Activated T-helper 2 cell treated with anti-CD3 and anti-CD28 coated beads, Interferon-gamma antibody, Interleukin-2, Interleukin-4, amounts not matched to agents 10 μg/mL and 5 μg/mL and 100 μg/mL, durations not matched to agents 14 hours and 24 hours and 36 hours (primary cell): ENCODE results near the gene PLD5. TPM values are rescaled to one million over a fixed set of nuclear protein-coding genes. Genes with fewer than 3 reads are reported as not detected.
"Not testable (repeated sequence)": the region's sequence is repeated elsewhere in the genome, so short reads cannot be mapped to it uniquely, and the experiment has no call there.

Experiments
- DNase-seq: peaks from one replicate; pipeline ENCODE4 v3.0.0; 2021; ENCODE audit warnings: low spot score
- H3K27ac Mint-ChIP-seq: one replicate; pipeline ENCODE4 v1.8.0; 2021; ENCODE audit warnings: mixed read lengths
- H3K27me3 Mint-ChIP-seq: one replicate; pipeline ENCODE4 v1.8.0; 2021; ENCODE audit warnings: low read depth, mixed read lengths
- H3K36me3 Mint-ChIP-seq: one replicate; pipeline ENCODE4 v1.8.0; 2021; ENCODE audit warnings: low read depth, mixed read lengths
- H3K4me1 Mint-ChIP-seq: one replicate; pipeline ENCODE4 v1.8.0; 2021; ENCODE audit warnings: low read depth, mixed read lengths
- H3K4me3 Mint-ChIP-seq: one replicate; pipeline ENCODE4 v1.8.0; 2021; ENCODE audit warnings: low read depth, mild to moderate bottlenecking, moderate library complexity, mixed read lengths
- H3K9me3 Mint-ChIP-seq: one replicate; pipeline ENCODE4 v1.8.0; 2021; ENCODE audit warnings: mixed read lengths
- intact Hi-C: fragments of 100-400 bp; cut with micrococcal nuclease; formaldehyde crosslinking; loops from one replicate; pipeline ENCODE4 v1.15.1; 2023
- total RNA-seq: library from RNA; stranded (reverse); gene quantifications from 2 replicates; pipeline ENCODE4 v1.2.3, GENCODE V29; 2022

Gene PLD5
- total RNA-seq, 1 donor from 2014 or later: not detected

- H3K9me3 Mint-ChIP-seq, H3K4me1 Mint-ChIP-seq, DNase-seq, H3K27me3 Mint-ChIP-seq, H3K27ac Mint-ChIP-seq, H3K4me3 Mint-ChIP-seq, intact Hi-C loops, H3K36me3 Mint-ChIP-seq: not testable (repeated sequence)
Observed at GRCh38 chr1:242058582-242058981, 465.9 kb downstream of the PLD5 start.

- H3K9me3 Mint-ChIP-seq, H3K4me1 Mint-ChIP-seq, H3K36me3 Mint-ChIP-seq, H3K27me3 Mint-ChIP-seq, intact Hi-C loops, DNase-seq, H3K27ac Mint-ChIP-seq, H3K4me3 Mint-ChIP-seq: not testable (repeated sequence)
Observed at GRCh38 chr1:242058181-242058580, 466.3 kb downstream of the PLD5 start.

- Mint-ChIP-seq H3K27me3 (no peaks in the 10 kb centered on the region), H3K4me1 (no peaks in the 10 kb centered on the region), H3K27ac (no peak overlapping the region), H3K9me3 (no peaks in the 10 kb centered on the region), H3K36me3 (no peaks in the 10 kb centered on the region), H3K4me3 (no peak overlapping the region)
- DNase-seq: no peak
- intact Hi-C loops: no loop called here
Observed at GRCh38 chr1:242057745-242058115, 466.8 kb downstream of the PLD5 start.

GRCh38 chr1:242056988-242057744 is 467.3 kb downstream of the PLD5 start:
- no peaks in the 10 kb centered on the region for H3K27me3 Mint-ChIP-seq
- no peaks in the 10 kb centered on the region for H3K4me1 Mint-ChIP-seq
- H3K9me3 Mint-ChIP-seq: no peaks in the 10 kb centered on the region
- no peak overlapping the region for H3K27ac Mint-ChIP-seq
- DNase-seq: no peak
- no peak overlapping the region for H3K4me3 Mint-ChIP-seq
- intact Hi-C loops: no loop called here
- H3K36me3 Mint-ChIP-seq: no peaks in the 10 kb centered on the region

GRCh38 chr1:242055749-242056320 is 468.7 kb downstream of the PLD5 start:
- Mint-ChIP-seq H3K4me3 (no peak overlapping the region), H3K4me1 (no peaks in the 10 kb centered on the region), H3K36me3 (no peaks in the 10 kb centered on the region), H3K9me3 (no peaks in the 10 kb centered on the region), H3K27ac (no peak overlapping the region), H3K27me3 (no peaks in the 10 kb centered on the region)
- intact Hi-C loops: no loop called here
- DNase-seq: no peak

GRCh38 chr1:242043165-242043564 is 481.3 kb downstream of the PLD5 start:
- Mint-ChIP-seq H3K4me1 (no peaks in the 10 kb centered on the region), H3K36me3 (no peaks in the 10 kb centered on the region), H3K27me3 (no peaks in the 10 kb centered on the region), H3K4me3 (no peak overlapping the region), H3K9me3 (no peaks in the 10 kb centered on the region), H3K27ac (no peak overlapping the region)
- DNase-seq: no peak
- intact Hi-C loops: no loop called here

- no peaks in the 10 kb centered on the region for H3K27me3 Mint-ChIP-seq
- intact Hi-C loops: no loop called here
- H3K4me1 Mint-ChIP-seq: no peaks in the 10 kb centered on the region
- no peak for DNase-seq
- no peaks in the 10 kb centered on the region for H3K9me3 Mint-ChIP-seq
- H3K36me3 Mint-ChIP-seq: no peaks in the 10 kb centered on the region
- H3K27ac Mint-ChIP-seq: no peak overlapping the region
- no peak overlapping the region for H3K4me3 Mint-ChIP-seq
Observed at GRCh38 chr1:242034392-242034791, 490.1 kb downstream of the PLD5 start.

- intact Hi-C loops: no loop called here
- no peak for DNase-seq
- H3K4me3 Mint-ChIP-seq: no peak overlapping the region
- no peaks in the 10 kb centered on the region for H3K27me3 Mint-ChIP-seq
- H3K36me3 Mint-ChIP-seq: no peaks in the 10 kb centered on the region
- H3K9me3 Mint-ChIP-seq: no peaks in the 10 kb centered on the region
- no peak overlapping the region for H3K27ac Mint-ChIP-seq
- no peaks in the 10 kb centered on the region for H3K4me1 Mint-ChIP-seq
Observed at GRCh38 chr1:242033447-242033846, 491.1 kb downstream of the PLD5 start.
